Endodermal cell (in vitro differentiated cells): ENCODE data around the gene BIRC5. TPM values are rescaled to one million over a fixed set of nuclear protein-coding genes. Genes with fewer than 3 reads are reported as not detected.
"Not testable (repeated sequence)": the region's sequence is repeated elsewhere in the genome, so short reads cannot be mapped to it uniquely, and the experiment has no call there.

Source experiments
- DNase-seq: peaks from one replicate; pipeline ENCODE4 v3.0.0-alpha.2; 2017
- H3K27ac ChIP-seq: 2 replicates; pipeline ENCODE4 v1.5.1; 2013; ENCODE audit warnings: mild to moderate bottlenecking, low read depth, low read length, moderate library complexity
- H3K27me3 ChIP-seq: 2 replicates; pipeline ENCODE4 v1.6.1; 2013; ENCODE audit warnings: mild to moderate bottlenecking, low read length, moderate library complexity; ENCODE audit not compliant: insufficient read depth, control insufficient read depth, poor library complexity, severe bottlenecking
- H3K36me3 ChIP-seq: 2 replicates; pipeline ENCODE4 v1.7.0; 2013; ENCODE audit warnings: mild to moderate bottlenecking, low read length, moderate library complexity; ENCODE audit not compliant: control insufficient read depth, insufficient read depth
- H3K4me1 ChIP-seq: one replicate; pipeline ENCODE4 v1.7.0; 2013; ENCODE audit warnings: low read length; ENCODE audit not compliant: control insufficient read depth, insufficient read depth
- H3K4me3 ChIP-seq: 2 replicates; pipeline ENCODE4 v1.5.1; 2013; ENCODE audit warnings: mild to moderate bottlenecking, low read length, moderate library complexity
- H3K9ac ChIP-seq: 2 replicates; pipeline ENCODE4 v1.6.1; 2013; ENCODE audit warnings: mild to moderate bottlenecking, low read length, moderate library complexity; ENCODE audit not compliant: poor library complexity, severe bottlenecking; ENCODE audit errors: extremely low read depth
- H3K9me3 ChIP-seq: 2 replicates; pipeline ENCODE4 v1.6.1; 2013; ENCODE audit warnings: mild to moderate bottlenecking, low read length, moderate library complexity; ENCODE audit not compliant: control insufficient read depth
- H3K27ac Mint-ChIP-seq: 2 replicates; pipeline ENCODE4 v1.8.0; 2020; ENCODE audit warnings: mixed read lengths
- H3K27me3 Mint-ChIP-seq: 2 replicates; pipeline ENCODE4 v1.8.0; 2021; ENCODE audit warnings: mild to moderate bottlenecking, mixed read lengths; ENCODE audit not compliant: insufficient read depth
- H3K36me3 Mint-ChIP-seq: 2 replicates; pipeline ENCODE4 v1.8.0; 2020; ENCODE audit warnings: low read depth, mixed read lengths
- H3K4me1 Mint-ChIP-seq: 2 replicates; pipeline ENCODE4 v1.8.0; 2020; ENCODE audit warnings: mixed read lengths
- H3K4me3 Mint-ChIP-seq: 2 replicates; pipeline ENCODE4 v1.8.0; 2020; ENCODE audit warnings: mild to moderate bottlenecking, moderate library complexity, mixed read lengths
- H3K9me3 Mint-ChIP-seq: 2 replicates; pipeline ENCODE4 v1.8.0; 2020; ENCODE audit warnings: mild to moderate bottlenecking, mixed read lengths
- CTCF ChIP-seq: fragments of 200-600 bp; sonication (generic); conservative IDR thresholded peaks from 2 replicates; pipeline ENCODE4 v1.5.0; 2021; ENCODE audit warnings: antibody characterized with exemption, mild to moderate bottlenecking
- WGBS, 2 experiments: methylation state at CpG; one replicate each; pipeline versions ENCODE4 v1.1.5 to v1.1.7; 2013; ENCODE audit warnings: missing lambda C conversion rate in 2 of 2, mixed read lengths in 1 of 2; ENCODE audit not compliant: insufficient coverage in 1 of 2, insufficient read length in 1 of 2; 5-methylcytosine and 5-hydroxymethylcytosine counted together
- total RNA-seq, 2 donors: library from RNA; stranded (reverse); fragmentation: NEBNext Ultra II Directional in 1 of 2; extraction: Animal tissue kit (Norgen Biotek cat#: 25700) in 1 of 2; gene quantifications; 2 replicates in 1 of 2; 3 replicates in 1 of 2; pipeline ENCODE4 v1.2.1, GENCODE V29; 2021

BIRC5 gene
- total RNA-seq, 2 donors from 2014 or later, result 59.7 to 89.6 TPM

DNA sequence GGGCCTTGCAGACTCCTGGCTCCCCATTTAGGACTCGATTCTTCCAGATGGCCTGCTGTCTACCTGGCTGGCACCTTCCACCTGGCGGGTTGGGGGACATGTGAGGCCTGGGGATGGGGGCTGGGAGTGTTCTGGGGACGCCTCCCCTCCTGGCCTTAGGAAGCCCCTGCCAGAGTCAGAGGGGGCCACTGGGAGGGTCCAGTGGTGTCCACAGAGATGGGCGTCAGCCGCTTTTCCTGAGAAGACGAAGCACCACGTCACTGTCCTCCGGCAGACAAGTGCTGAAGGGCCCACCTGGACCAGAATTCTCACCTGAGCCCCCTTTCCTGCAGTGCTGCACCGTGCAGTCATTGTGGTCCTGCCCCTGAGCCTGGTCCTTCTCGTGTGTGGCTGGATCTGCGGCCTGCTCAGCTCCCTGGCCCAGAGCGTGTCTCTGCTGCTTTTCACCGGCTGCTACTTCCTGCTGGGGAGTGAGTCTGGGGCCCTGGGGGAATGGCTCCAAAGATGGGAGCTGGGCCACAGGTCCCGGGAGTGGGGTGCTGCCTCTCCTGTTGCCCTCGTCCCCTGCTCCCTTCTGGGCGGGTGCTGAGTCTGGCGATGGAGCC, 20.3 kb downstream of the BIRC5 start:
- H3K27ac ChIP-seq, result no peak overlapping the region
- H3K4me1 ChIP-seq, result no peaks in the 10 kb centered on the region
- no peak overlapping the region for H3K4me3 ChIP-seq
- H3K36me3 ChIP-seq, result no peaks in the 10 kb centered on the region
- WGBS, 2 experiments, result 91 to 95% methylated on average over 11 to 17 of the region's 17 CpGs
- Mint-ChIP-seq H3K9me3 (no peaks in the 10 kb centered on the region), H3K4me1 (peaks cover 2% of the 10 kb centered on the region), H3K36me3 (no peaks in the 10 kb centered on the region), H3K4me3 (no peak overlapping the region), H3K27me3 (peaks cover 35% of the 10 kb centered on the region), H3K27ac (no peak overlapping the region)
- H3K27me3 ChIP-seq, result peaks cover 28% of the 10 kb centered on the region
- no peak for TF ChIP-seq CTCF
- peak; percentile 50 for DNase-seq
- no peaks in the 10 kb centered on the region for H3K9me3 ChIP-seq
- no peak overlapping the region for H3K9ac ChIP-seq

DNA sequence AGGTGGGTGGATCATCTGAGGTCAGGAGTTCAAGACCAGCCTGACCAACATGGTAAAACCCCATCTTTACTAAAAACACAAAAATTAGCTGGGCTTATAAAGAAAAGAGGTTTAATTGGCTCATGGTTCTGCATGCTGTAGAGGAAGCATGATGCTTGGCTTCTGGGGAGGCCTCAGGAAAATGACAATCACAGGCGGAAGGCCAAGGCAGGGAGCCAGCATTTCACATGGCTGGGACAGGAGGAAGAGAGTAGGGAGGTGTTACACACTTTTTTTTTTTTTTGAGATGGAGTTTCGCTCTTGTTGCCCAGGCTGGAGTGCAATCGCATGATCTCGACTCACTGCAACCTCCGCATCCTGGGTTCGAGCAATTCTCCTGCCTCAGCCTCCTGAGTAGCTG, 21.0 kb downstream of the BIRC5 start:
- H3K9me3 Mint-ChIP-seq, H3K4me3 ChIP-seq, H3K4me1 ChIP-seq, H3K9ac ChIP-seq, H3K9me3 ChIP-seq, H3K4me1 Mint-ChIP-seq, H3K27ac Mint-ChIP-seq, DNase-seq, H3K4me3 Mint-ChIP-seq, H3K36me3 Mint-ChIP-seq, H3K36me3 ChIP-seq, H3K27ac ChIP-seq: not testable (repeated sequence)
- H3K27me3 ChIP-seq, result peaks cover 28% of the 10 kb centered on the region
- peaks cover 31% of the 10 kb centered on the region for H3K27me3 Mint-ChIP-seq
- 93 to 100% methylated on average over 3 to 6 of the region's 6 CpGs for WGBS, 2 experiments

- no peak overlapping the region for H3K27ac ChIP-seq
- H3K9ac ChIP-seq, result no peak overlapping the region
- peaks cover 22% of the 10 kb centered on the region for H3K27me3 Mint-ChIP-seq
- peak; percentile 46 for DNase-seq
- H3K27ac Mint-ChIP-seq, result no peak overlapping the region
- H3K4me3 Mint-ChIP-seq, result no peak overlapping the region
- TF ChIP-seq CTCF, result no peak
- H3K9me3 Mint-ChIP-seq, result no peaks in the 10 kb centered on the region
- H3K4me1 Mint-ChIP-seq, result peaks cover under 1% of the 10 kb centered on the region
- WGBS, 2 experiments, result 80% methylated on average over 1 to 8 of the region's 8 CpGs
- H3K4me3 ChIP-seq, result no peak overlapping the region
- no peaks in the 10 kb centered on the region for H3K36me3 Mint-ChIP-seq
- no peaks in the 10 kb centered on the region for H3K4me1 ChIP-seq
- no peaks in the 10 kb centered on the region for H3K36me3 ChIP-seq
- no peaks in the 10 kb centered on the region for H3K9me3 ChIP-seq
- peaks cover 20% of the 10 kb centered on the region for H3K27me3 ChIP-seq
Measured at GRCh38 chr17:78235885-78236284, 21.8 kb downstream of the BIRC5 start.
